ENCODE measurements around the gene APOA1. TPM values are rescaled to one million over a fixed set of nuclear protein-coding genes. Genes with fewer than 3 reads are reported as not detected.

APOA1 gene
- total and polyA plus RNA-seq, 10 of the 15 experiments (the other 5 are each of a cell fraction or from before 2014, with no cell fraction given): 0.10 to 2.4 (median 0.24) TPM; not detected in 3

DNA sequence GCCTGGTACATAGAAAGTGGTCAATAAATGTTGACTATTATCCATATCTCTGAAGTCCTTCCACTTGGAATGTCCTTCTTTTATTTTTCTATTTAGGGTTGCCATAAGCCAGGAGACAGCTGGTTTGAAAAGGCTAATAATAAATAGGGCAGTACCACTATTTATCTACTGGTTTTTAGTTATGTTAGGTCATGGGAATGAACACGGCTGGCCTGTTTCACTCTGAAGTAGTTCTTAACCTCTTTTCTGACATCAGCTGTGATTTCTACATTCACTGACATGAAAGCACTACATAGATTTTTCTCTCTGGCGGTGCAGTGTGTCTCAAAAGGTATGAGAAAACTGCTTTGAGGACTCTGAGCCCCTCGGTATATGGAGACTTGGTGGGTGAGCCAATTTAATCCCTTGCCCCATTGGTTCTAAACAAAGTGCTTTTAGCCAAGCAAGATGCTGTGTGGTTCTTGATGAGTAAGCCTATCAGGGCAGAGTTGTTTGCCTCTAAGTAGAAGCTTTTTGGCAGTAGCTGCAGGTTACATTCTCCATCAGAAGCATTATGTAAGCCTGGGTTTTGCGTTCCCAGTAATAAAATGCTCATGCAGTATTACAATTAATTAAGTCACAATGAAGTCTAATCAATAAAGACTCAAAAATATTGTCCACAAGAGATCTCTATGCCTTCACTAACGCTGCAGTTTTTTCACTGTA is 48.7 kb upstream of the APOA1 start:
- ChIA-PET POLR2A (interaction anchor here (0.6 kb wide), 1 partner anchor 97 kb away, joined by 9 read pairs; no protein-coding TSS in a partner anchor), RAD21 (ENCODE audit: unreplicated experiment) (interaction anchor here (1.4 kb wide), 1 partner anchor 220 kb away, joined by 9 read pairs; no protein-coding TSS in a partner anchor), SMC1A (ENCODE audit: uncharacterized antibody, unreplicated experiment) (interaction anchor here (0.7 to 11.3 kb wide), 6 partner anchors 10 to 294 kb away, joined by 3 to 166 read pairs (median 3); partner anchors contain the start of gene SIK3), CTCF (interaction anchor here (2.6 kb wide), 1 partner anchor 220 kb away, joined by 16 read pairs; no protein-coding TSS in a partner anchor)
- Histone ChIP-seq H3K9me3 (replicated peaks; ENCODE audit: control insufficient read depth, insufficient read depth, low read length) (no peaks in the 10 kb centered on the region), H3K36me3 (ENCODE audit: control insufficient read depth in 2 of 2, insufficient read depth in 2 of 2, low read length in 1 of 2) (no peaks in the 10 kb centered on the region; a peak in 2 of 4 replicates), H3K9ac (ENCODE audit: control insufficient read depth, insufficient read depth, low read length) (no peak overlapping the region), H3K27ac (ENCODE audit: control insufficient read depth, insufficient read depth) (no peak overlapping the region), H2AFZ (ENCODE audit: control insufficient read depth, low read depth, low read length) (no peak overlapping the region), H3K4me1 (ENCODE audit: control insufficient read depth, insufficient read depth, low read length) (0 out of 2 replicates have a peak, but pooled peaks cover 3% of the 10 kb centered on the region), H3K79me2 (ENCODE audit: control insufficient read depth, insufficient read depth, low read length) (no peaks in the 10 kb centered on the region), H4K20me1 (ENCODE audit: control insufficient read depth, insufficient read depth) (no peaks in the 10 kb centered on the region), H3K4me2 (ENCODE audit: control insufficient read depth, insufficient read depth) (no peak overlapping the region), H3K4me3 (no peak overlapping the region), H3K27me3 (replicated peaks in 1 of 2; ENCODE audit: control insufficient read depth in 2 of 2, insufficient read depth in 2 of 2, low read length in 1 of 2) (no peaks in the 10 kb centered on the region)
- no peak for ATAC-seq
- WGBS (ENCODE audit: insufficient coverage, insufficient replicate concordance, low lambda C conversion rate, missing lambda C conversion rate): 99% methylated on average over 5 of the region's 5 CpGs
- no peak for FAIRE-seq
- in situ Hi-C loops (cut with MboI): no loop called here
- DNase-seq (ENCODE audit: low read depth, low spot score): no peak
- TF ChIP-seq YY1 (IDR thresholded peaks at IDR 0.05; ENCODE audit: low read depth, low read length) (no peak), RBBP5 (conservative IDR thresholded peaks at IDR 0.05) (no peak), BACH1 (IDR thresholded peaks at IDR 0.05; ENCODE audit: borderline replicate concordance) (no peak)
- intact Hi-C loops (cut with micrococcal nuclease; ENCODE audit: unreplicated experiment): no loop called here
- BruUV-seq (replicated peaks): no TSS peak

DNA sequence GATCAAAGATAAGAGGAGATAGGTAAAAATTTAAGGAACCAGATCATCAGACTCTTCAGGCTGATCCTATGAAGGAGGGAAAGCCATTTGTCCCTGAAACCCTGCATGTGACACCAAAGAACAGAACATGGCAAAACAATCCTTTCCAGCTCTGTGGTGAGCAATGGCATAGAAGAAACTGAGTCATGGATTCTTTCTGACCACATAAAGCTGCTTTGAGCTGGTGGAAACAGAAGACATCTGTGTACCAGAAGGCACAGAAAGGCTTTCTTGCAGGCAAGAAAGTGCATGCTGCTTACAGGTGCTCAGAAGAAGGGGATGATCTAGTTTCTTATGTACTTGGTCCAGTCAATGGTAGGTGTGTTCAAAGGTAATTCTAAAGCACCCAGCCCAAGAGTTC is 45.0 kb upstream of the APOA1 start:
- no peaks in the 10 kb centered on the region for H3K36me3 ChIP-seq (ENCODE audit: control insufficient read depth in 2 of 2, insufficient read depth in 2 of 2, low read length in 1 of 2)
- H3K4me3 ChIP-seq: no peak overlapping the region
- no peaks in the 10 kb centered on the region for H3K27me3 ChIP-seq (replicated peaks in 1 of 2; ENCODE audit: control insufficient read depth in 2 of 2, insufficient read depth in 2 of 2, low read length in 1 of 2)
- H4K20me1 ChIP-seq (ENCODE audit: control insufficient read depth, insufficient read depth): no peaks in the 10 kb centered on the region
- RAD21 ChIA-PET (ENCODE audit: unreplicated experiment): no interaction called here
- H3K79me2 ChIP-seq (ENCODE audit: control insufficient read depth, insufficient read depth, low read length): no peaks in the 10 kb centered on the region
- ATAC-seq: no peak
- no peaks in the 10 kb centered on the region for H3K4me1 ChIP-seq (ENCODE audit: control insufficient read depth, insufficient read depth, low read length)
- no peak overlapping the region for H3K27ac ChIP-seq (ENCODE audit: control insufficient read depth, insufficient read depth)
- intact Hi-C loops (cut with micrococcal nuclease; ENCODE audit: unreplicated experiment) (no loop called here), in situ Hi-C loops (cut with MboI) (no loop called here)
- H3K9me3 ChIP-seq (replicated peaks; ENCODE audit: control insufficient read depth, insufficient read depth, low read length): no peaks in the 10 kb centered on the region
- no peak for FAIRE-seq
- SMC1A ChIA-PET (ENCODE audit: uncharacterized antibody, unreplicated experiment): interaction anchor here (0.7 to 11.3 kb wide), 4 partner anchors 8 to 346 kb away, joined by 3 to 166 read pairs (median 3); partner anchors contain the start of gene SIK3
- H2AFZ ChIP-seq (ENCODE audit: control insufficient read depth, low read depth, low read length): no peak overlapping the region
- POLR2A ChIA-PET: no interaction called here
- H3K4me2 ChIP-seq (ENCODE audit: control insufficient read depth, insufficient read depth): no peak overlapping the region
- no TSS peak for BruUV-seq (replicated peaks)
- CTCF ChIA-PET: interaction anchor here (0.6 to 5.9 kb wide), 8 partner anchors 11 to 422 kb away, joined by 3 to 105 read pairs (median 3); partner anchors contain the start of gene APOA5
- no peak overlapping the region for H3K9ac ChIP-seq (ENCODE audit: control insufficient read depth, insufficient read depth, low read length)
- DNase-seq (ENCODE audit: low read depth, low spot score): no peak
- TF ChIP-seq MEF2A (IDR thresholded peaks at IDR 0.05; ENCODE audit: insufficient read depth, low read depth, low read length): no peak
- TF ChIP-seq NR2C1 (IDR thresholded peaks at IDR 0.05): no peak
- no peak for TF ChIP-seq TARDBP (IDR thresholded peaks at IDR 0.05; ENCODE audit: borderline replicate concordance)
- TF ChIP-seq CREB1 (IDR thresholded peaks at IDR 0.05; ENCODE audit: low read depth): no peak
- TF ChIP-seq USF1 (IDR thresholded peaks at IDR 0.05; ENCODE audit: borderline replicate concordance, extremely low read length, insufficient read depth, low read depth, low read length): no peak
- no peak for TF ChIP-seq IKZF2 (IDR thresholded peaks at IDR 0.05)
- TF ChIP-seq MTA2 (IDR thresholded peaks at IDR 0.05; ENCODE audit: low read depth): no peak
- TF ChIP-seq, protein P1, sequence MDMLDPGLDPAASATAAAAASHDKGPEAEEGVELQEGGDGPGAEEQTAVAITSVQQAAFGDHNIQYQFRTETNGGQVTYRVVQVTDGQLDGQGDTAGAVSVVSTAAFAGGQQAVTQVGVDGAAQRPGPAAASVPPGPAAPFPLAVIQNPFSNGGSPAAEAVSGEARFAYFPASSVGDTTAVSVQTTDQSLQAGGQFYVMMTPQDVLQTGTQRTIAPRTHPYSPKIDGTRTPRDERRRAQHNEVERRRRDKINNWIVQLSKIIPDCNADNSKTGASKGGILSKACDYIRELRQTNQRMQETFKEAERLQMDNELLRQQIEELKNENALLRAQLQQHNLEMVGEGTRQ (IDR thresholded peaks at IDR 0.05; ENCODE audit: borderline replicate concordance, low read depth, low read length): no peak
